Kidney (tissue), 14 donors: ENCODE results near the gene ELOB. TPM values are rescaled to one million over a fixed set of nuclear protein-coding genes. Genes with fewer than 3 reads are reported as not detected.
A peak's percentile ranks its signal among the peaks of the same experiment; 100 is the strongest.

Source experiments
- DNase-seq, 5 donors: peaks; one replicate each; pipeline ENCODE4 v3.0.0-alpha.2; 2013 to 2020
- FAIRE-seq: peaks from 2 replicates; lab custom pipeline; 2012; peaks lifted over from hg19 to GRCh38; lab: Jason Lieb, UNC
- H3K27ac ChIP-seq, 2 donors: one replicate each; pipeline ENCODE4 v1.7.0; 2013; ENCODE audit warnings: low read depth in 2 of 2, low read length in 2 of 2, inconsistent platforms in 1 of 2
- H3K27me3 ChIP-seq: one replicate; pipeline ENCODE4 v1.7.1; 2013; ENCODE audit warnings: low read length, inconsistent platforms; ENCODE audit not compliant: control insufficient read depth, insufficient read depth
- H3K36me3 ChIP-seq, 3 donors: one replicate each; pipeline versions ENCODE4 v1.7.0 to v1.7.1; 2013; ENCODE audit warnings: low read length in 3 of 3, control low read depth in 1 of 3, inconsistent platforms in 1 of 3; ENCODE audit not compliant: insufficient read depth in 3 of 3, control insufficient read depth in 2 of 3
- H3K4me1 ChIP-seq, 3 donors: one replicate each; pipeline versions ENCODE4 v1.7.0 to v1.7.1; 2013; ENCODE audit warnings: low read length in 3 of 3, inconsistent platforms in 1 of 3, low read depth in 1 of 3; ENCODE audit not compliant: control insufficient read depth in 2 of 3, insufficient read depth in 2 of 3
- H3K4me3 ChIP-seq, 3 donors: one replicate each; pipeline versions ENCODE4 v1.7.0 to v1.8.1; 2013; ENCODE audit warnings: low read length in 3 of 3, control low read depth in 1 of 3, inconsistent platforms in 1 of 3
- H3K9ac ChIP-seq, 3 donors: one replicate each; pipeline versions ENCODE4 v1.7.0 to v1.7.1; 2013; ENCODE audit warnings: low read length in 3 of 3, control low read depth in 1 of 3, inconsistent platforms in 1 of 3
- H3K9me3 ChIP-seq, 3 donors: one replicate each; pipeline versions ENCODE4 v1.7.0 to v1.7.1; 2013; ENCODE audit warnings: low read length in 3 of 3, control low read depth in 1 of 3, inconsistent platforms in 1 of 3; ENCODE audit not compliant: control insufficient read depth in 2 of 3, insufficient read depth in 1 of 3
- CTCF ChIP-seq: IDR thresholded peaks from 3 replicates; pipeline ENCODE4 v1.5.1; 2012; ENCODE audit warnings: mild to moderate bottlenecking, moderate library complexity, borderline replicate concordance; ENCODE audit not compliant: insufficient read depth; ENCODE audit errors: extremely low read depth
- intact Hi-C: fragments of 100-400 bp; cut with DNase I; formaldehyde crosslinking; loops from one replicate; pipeline ENCODE4 v1.11.1; 2022
- polyA plus RNA-seq: library from polyadenylated mRNA; stranded (reverse); fragments of 350-450 nt; fragmentation: Illumina TruSeq; extraction: RNeasy Lipid Tissue Mini Kit (QIAGEN cat#74804); gene quantifications from one replicate; pipeline ENCODE4 v1.2.3, GENCODE V29; 2014; ENCODE audit warnings: low read depth, low replicate concordance; ENCODE audit not compliant: insufficient read depth
- total RNA-seq: library from RNA; stranded (reverse); fragmentation: NEBNext Ultra II Directional; extraction: Animal tissue kit (Norgen Biotek cat#: 25700); gene quantifications from one replicate; pipeline ENCODE4 v1.2.1, GENCODE V29; 2021
- donor health status: control.
- donor health status: control.
- donor health status: control.
- donor health status: control.
- donor health status: control.
- donor health status: DM: yes; HTN: yes; CAD: no.
- donor health status: Normal renal cell carcinoma (clear cell type).

The ELOB gene
- total and polyA plus RNA-seq, 2 donors from 2014 or later = 226 to 836 TPM

GRCh38 chr16:2769100-2769529 lies 8.0 kb downstream of the ELOB start:
- peaks cover 11 to 75% (median 54%) of the 10 kb centered on the region in 3 donors for H3K36me3 ChIP-seq
- H3K4me1 ChIP-seq = no peaks in the 10 kb centered on the region
- intact Hi-C loops = no loop called here
- DNase-seq (peak in 1 of 5 donors; percentile 71), FAIRE-seq (no peak)
- no peak for TF ChIP-seq CTCF
- H3K9ac ChIP-seq = no peak overlapping the region
- no peaks in the 10 kb centered on the region for H3K27me3 ChIP-seq
- no peaks in the 10 kb centered on the region for H3K9me3 ChIP-seq
- no peak overlapping the region for H3K4me3 ChIP-seq
- H3K27ac ChIP-seq = no peak overlapping the region

DNA sequence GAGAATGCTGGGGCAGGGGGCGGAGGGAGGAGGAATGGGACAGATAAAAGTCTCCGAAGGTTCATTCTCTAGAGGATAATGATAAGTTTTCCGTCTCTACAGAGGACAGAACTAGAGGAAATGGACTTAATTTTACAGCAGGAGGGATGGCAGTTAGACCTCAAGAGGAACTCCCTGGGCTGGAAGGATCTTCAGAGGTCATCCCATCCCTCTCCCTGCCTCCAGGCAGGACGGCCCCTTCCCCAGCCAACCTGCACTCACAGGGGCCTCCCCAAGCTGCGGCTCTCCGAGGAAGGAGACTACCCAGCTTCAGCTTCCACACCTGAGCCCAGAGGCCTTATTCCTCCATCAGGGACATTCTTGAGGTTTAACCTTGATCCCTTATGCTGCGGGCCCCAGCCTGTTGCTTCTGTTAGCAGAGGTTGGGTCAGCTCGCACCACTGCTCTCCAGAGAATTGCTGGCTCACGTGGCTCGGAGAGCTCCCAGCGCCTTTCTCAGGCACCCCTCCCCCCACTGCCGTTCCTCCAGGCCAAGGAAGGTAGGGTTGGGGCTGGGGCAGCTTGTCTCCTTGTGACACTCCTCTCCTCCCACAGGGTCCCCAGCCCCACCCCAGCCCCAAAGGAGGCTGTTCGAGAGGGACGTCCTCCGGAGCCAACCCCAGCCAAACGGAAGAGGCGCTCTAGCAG lies 8.5 kb downstream of the ELOB start:
- H3K9ac ChIP-seq = no peak overlapping the region
- no peak for TF ChIP-seq CTCF
- H3K4me1 ChIP-seq = no peaks in the 10 kb centered on the region
- DNase-seq (peak in 2 of 5 donors; percentile 38 to 66), FAIRE-seq (no peak)
- no peak overlapping the region for H3K27ac ChIP-seq
- H3K9me3 ChIP-seq = no peaks in the 10 kb centered on the region
- intact Hi-C loops = no loop called here
- no peak overlapping the region for H3K4me3 ChIP-seq
- no peaks in the 10 kb centered on the region for H3K27me3 ChIP-seq
- H3K36me3 ChIP-seq = peaks cover 15 to 78% (median 59%) of the 10 kb centered on the region in 3 donors

DNA sequence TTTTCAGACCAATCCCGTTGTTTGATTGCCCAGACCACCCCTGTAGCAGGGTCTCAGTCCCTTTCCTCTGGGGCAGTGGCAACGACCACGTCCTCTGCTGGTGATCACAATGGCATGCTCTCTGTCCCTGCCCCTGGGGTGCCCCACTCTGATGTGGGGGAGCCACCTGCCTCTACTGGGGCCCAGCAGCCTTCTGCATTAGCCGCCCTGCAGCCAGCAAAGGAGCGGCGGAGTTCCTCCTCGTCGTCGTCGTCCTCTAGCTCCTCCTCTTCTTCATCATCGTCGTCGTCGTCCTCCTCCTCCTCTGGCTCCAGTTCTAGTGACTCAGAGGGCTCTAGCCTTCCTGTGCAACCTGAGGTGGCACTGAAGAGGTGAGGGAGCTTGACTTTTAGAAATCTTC lies 9.2 kb downstream of the ELOB start:
- H3K9me3 ChIP-seq = no peaks in the 10 kb centered on the region
- peak in 1 of 5 donors; percentile 57 for DNase-seq
- H3K4me3 ChIP-seq = no peak overlapping the region
- H3K27ac ChIP-seq = no peak overlapping the region
- intact Hi-C loops = no loop called here
- H3K27me3 ChIP-seq = no peaks in the 10 kb centered on the region
- TF ChIP-seq CTCF = no peak
- no peaks in the 10 kb centered on the region for H3K4me1 ChIP-seq
- FAIRE-seq = no peak
- H3K36me3 ChIP-seq = peaks cover 22 to 85% (median 65%) of the 10 kb centered on the region in 3 donors
- H3K9ac ChIP-seq = no peak overlapping the region
